Measurements from ENCODE around the gene A4GALT.
"Not testable (repeated sequence)": the region's sequence is repeated elsewhere in the genome, so short reads cannot be mapped to it uniquely, and the experiment has no call there.

A4GALT gene

DNA sequence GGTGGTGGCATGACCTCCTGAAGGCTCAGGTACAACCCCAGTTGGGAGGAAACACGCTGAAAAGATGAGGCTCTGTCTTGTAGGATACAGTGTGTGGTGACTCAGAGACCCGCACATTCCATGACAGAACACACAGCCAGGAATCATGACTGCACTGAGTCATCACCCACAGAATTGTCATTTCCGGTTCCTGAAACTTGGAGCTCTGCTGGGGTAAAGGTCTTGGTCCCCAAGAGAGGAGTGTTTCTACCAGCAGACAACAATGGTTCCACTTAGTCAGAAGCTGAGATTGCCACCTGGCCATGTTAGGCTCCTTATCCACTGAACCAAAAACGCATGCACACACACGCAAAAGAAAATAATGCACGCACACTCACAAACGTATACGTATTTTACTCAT, 40.0 kb downstream of the A4GALT start:
- DNase-seq, result peak in 1 of 2 donors; percentile 37

DNA sequence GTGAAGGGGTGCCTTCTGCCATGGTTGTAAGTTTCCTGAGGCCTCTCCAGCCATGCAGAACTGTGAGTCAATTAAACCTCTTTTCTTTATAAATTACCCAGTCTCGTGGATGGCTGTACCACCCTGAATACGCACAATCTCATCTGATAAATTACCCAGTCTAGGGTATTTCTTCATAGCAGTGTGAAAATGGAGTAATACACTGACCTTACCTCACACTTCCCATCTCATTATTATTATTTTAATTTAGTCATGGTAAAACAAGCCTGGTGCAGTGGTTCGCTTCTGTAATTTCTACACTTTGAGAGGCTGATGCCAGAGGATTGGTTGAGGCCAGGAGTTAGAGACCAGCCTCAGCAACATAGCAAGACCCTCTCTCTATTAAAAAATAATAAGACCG, 41.0 kb downstream of the A4GALT start:
- DNase-seq, result no peak

DNA sequence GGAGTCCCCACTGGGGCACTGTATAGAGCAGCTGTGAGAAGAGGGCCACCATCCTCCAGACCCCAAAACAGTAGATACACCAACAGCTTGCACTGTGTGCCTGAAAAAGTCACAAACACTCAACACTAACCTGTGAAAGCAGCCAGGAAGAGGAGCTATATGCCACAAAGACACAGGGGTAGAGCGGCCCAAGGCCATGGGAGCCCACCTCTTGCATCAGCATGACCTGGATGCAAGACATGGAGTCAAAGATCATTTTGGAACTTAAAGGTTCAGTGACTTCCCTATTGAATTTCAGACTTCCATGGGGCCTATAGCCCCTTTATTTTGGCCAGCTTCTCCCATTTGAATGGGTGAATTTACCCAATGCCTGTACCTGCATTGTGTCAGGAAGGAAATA, 41.8 kb downstream of the A4GALT start:
- DNase-seq, result no peak

DNA sequence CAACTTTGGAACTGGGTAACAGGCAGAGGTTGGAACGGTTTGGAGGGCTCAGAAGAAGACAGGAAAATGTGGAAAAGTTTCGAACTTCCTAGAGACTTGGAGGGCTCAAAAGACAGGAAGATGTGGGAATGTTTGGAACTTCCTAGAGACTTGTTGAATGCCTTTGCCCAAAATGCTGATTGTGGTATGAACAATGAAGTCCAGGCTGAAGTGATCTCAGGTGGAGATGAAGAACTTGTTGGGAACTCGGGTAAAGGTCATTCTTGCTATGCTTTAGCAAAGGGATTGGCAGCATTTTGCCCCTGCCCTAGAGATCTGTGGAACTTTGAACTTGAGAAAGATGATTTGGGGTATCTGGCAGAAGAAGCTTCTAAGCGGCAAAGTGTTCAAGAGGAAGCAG, 42.7 kb downstream of the A4GALT start:
- DNase-seq, result not testable (repeated sequence)

DNA sequence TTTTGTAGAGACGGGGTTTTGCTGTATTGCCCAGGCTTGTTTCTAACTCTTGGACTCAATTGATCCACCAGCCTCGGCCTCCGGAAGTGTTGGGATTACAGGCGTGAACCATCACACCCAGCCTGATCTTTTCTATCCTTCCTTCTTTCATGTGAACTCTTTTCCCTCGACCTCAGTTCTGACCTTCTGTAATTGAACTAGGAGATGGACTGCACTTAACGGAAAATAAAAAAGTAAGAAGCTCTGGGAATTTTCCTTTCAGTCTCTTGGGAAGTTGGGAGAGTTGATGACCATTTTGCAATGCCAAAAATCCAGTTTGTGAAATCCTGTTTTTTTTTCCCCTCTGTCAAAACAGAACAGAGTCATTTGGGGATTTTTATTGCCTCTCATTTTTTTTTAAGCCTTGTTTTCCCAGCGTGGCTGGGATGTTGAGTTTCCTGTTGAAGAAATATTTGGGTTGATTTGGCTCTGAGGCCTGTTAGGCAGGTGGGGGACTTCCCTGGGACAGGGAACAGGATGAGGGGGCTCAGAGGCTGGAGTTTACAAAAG, 44.5 kb downstream of the A4GALT start:
- no peak for DNase-seq

DNA sequence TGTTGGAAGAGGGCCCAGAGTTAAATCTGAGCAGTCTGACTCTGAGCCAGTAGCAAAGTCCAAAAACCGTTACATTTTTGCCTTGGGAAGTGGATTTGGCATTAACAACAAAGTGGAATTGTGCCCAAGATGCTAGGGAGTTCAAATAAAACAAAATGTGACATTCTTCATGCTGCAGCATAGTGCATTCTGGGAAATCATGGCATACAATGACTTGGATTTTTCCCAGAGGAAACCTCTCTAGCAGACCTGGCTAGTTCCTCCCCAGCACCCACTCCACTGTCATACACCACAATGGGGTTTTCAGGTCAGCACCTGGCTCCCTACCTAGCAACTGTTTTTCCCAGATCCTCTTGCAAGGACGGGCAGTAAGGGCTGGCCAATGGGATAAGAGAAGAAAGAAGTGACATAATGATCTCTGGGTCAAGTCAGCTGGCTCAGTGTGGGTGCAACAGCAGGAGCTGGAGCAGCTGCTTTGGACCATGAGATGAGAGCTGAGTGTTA, 46.7 kb downstream of the A4GALT start:
- no peak for DNase-seq

DNA sequence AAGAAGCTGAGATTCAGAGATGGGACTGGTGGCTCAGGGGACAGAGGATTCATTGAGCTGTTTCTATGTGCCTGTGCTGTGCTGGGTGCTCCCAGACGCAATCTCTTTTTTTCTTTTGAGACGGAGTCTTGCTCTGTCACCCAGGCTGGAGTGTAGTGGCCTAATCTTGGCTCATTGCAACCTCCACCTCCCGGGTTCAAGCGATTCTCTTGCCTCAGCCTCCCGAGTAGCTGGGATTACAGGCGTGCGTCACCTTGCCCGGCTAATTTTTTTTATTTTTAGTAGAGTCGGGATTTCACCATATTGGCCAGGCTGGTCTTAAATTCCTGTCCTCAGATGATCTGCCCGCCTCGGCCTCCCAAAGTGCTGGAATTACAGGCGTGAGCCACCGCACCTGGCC, 47.6 kb downstream of the A4GALT start:
- DNase-seq, result not testable (repeated sequence)

DNA sequence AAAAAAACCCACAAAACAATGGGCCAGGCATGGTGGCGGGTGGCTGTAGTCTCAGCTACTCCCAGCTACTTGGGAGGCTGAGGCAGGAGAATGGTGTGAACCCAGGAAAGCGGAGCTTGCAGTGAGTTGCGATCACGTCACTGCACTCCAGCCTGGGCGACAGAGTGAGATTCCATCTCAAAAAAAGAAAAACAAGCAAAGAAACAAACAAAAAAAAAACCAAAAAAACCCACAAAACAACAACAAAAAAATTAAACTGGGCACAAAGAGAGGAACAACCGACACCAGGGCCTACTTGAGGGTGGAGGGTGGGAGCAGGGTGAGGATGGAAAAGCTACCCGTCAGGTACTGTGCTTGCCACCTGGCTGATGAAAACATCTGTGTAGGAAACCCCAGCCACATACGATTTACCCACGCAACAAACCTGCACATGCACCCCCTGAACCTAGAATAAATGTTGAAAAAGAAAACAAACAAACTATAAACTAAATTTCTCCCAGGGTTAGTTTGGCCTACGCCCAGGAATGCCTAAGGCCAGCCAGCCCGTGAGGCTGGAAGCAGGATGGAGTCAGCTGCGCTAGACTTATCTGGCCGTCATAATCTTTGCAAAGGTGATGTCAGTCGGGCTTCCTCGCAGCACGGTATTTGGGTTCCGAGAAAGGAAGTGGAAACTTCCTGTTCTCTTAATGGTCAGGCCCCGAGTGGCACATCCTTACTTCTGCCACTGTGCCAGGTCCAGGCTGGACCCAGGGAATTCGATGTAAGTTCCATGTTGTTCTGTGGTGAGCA, 49.6 kb downstream of the A4GALT start:
- peak; percentile 13 to 15 for DNase-seq

DNA sequence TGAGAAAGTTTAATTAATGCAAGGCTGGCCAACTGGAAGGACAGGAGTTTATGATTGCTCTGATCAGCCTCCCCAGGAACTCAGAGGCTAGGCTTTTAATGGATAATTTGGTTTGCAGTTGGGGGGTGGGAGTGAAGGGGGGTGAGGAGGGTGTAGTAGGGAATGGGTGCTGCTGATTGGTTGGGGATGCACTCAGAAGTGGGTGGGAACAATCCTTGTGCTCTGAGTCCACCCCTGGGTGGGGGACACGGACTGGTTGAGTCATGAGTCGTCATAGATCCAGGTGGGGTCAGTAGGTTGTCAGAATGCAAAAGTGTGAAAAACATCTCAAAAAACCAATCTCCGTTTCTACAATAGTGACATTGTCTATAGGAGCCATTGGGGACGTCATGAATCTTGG, 50.6 kb downstream of the A4GALT start:
- DNase-seq, result no peak

DNA sequence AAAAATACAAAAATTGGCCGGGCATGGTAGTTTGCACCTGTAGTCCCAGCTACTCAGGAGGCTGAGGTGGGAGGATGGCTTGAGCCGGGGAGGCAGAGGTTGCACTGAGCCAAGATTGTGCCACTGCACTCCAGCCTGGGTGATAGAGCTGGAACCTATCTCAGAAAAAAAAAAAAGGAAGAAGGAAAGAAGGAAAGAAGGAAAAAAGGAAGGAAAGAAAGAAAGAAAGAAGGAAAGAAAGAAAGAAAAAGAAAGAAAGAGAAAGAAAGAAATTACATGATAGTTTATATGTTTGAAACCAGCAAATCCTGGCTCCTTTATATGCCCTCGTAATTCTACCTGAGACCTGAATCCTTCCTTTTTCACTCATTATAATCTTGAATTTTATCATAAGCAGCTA, 54.3 kb downstream of the A4GALT start:
- DNase-seq, result not testable (repeated sequence)

DNA sequence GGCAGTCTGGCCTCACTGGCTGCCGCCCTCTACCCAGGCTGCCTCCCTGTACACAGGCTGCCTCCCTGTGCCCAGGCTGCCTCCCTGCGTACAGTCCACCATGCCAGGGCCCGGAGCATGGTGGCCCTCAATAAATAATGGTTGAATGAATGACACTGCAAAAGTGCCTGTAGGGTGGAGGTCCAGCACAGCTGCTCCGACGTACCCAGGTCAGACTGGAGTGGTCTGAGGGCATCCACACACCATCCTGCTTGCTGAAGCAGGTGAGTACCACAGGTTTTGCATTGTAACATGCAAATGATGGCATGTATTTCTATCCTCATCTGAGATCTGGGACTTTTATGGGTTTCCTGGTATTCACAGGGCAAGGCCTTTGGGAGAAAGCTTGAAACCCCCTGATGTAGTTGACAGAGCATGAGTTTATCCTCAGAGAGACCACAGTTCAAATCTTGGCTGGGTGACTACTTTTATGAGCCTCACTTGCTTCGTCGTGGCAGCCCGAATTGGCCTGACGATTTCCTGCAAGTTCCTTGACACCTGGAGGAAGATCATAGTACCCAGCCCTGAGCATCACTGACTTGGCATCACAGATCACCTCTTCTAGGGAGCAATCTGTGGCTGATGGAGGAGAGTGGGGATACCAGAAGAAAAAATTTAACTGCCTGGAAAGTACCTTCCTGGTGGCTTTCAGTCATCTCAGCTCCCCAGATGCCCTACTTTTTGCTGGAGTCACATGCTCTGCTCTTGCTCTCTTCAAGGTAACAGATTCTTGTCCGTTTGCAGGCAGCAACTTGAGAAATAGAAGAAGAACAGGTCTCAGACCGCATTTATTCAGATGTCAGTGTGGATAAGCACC, 55.5 kb downstream of the A4GALT start:
- DNase-seq, result no peak

DNA sequence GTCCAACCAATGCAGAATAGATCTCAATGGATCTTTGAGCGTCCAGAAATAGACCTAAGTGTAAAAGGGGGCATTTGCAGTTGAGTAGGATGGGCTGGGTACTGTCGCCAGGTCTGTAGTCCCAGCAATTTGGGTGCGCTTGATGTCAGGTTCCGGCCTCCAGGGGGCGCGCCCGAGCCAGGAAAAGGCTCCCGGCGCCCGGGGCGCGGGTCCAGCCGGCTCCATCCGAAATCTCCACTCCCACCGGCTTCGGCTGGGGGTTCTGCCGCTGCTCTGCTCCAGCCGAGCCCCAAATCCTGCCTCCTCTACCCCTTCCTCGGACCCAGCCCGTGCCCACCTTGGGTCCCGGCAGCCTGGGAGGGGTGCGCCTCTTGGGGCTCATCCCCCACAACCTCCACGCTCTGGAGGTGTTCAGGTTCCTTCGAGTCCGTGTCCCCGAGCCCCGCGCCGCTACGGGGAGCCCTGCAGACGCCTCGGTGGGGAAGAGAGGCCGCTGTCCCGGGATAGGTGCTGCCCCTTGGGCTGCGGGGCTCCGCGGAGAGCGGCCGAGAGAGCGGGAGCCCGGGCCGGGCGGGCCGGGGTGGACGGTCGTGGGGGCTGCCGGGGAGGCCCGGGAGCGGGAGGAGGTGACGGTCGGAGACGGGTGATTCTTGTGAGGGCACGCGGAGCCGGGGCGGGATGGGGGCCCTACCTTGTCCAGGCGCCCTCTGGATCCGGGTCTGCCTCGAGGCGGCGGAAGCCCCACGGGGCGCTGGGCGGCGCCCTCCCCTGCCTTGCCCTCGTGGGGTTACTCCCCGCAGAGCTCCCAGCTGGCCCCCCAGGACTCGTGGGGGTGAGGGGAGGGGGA, 58.5 kb downstream of the A4GALT start:
- DNase-seq, result peak; percentile 72 to 82

DNA sequence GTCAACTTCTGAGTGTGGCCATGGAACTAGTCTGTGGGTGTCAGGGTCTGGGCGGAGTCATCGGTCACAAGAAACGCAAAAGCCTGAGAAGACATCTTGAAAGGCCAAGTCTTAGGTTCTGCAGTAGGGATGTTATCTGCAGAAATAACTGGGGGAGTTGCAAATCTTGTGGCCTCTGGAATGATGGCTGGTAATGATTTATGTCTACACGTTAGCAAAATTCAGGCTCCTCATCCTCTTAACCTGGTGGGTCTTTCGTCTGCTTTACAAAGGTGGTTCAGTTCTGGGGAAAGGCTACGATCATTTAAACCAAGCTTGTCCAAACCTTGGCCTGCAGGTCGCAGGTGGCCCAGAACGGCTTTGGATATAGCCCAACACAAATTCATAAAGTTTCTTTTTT, 64.1 kb downstream of the A4GALT start:
- no peak for DNase-seq

DNA sequence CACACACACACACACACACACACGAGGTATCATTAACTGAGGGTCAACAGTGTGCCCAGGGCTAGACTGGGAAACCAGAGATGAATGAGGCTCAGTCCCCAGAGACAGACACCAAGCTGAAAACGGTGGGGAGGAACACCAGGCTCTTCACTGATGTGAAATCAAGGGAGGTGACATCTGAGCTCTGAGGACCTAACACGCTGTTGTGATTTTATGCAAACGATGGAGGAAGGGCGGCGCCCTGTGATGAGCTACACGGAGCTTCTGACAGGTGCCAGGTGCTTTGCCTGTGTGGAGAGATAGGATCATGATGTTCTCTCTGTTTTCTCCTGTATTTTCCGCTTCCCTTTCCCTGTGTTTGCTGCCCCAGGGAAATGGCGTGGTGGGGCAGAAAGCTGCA, 65.0 kb downstream of the A4GALT start:
- peak in 1 of 2 donors; percentile 65 for DNase-seq

DNA sequence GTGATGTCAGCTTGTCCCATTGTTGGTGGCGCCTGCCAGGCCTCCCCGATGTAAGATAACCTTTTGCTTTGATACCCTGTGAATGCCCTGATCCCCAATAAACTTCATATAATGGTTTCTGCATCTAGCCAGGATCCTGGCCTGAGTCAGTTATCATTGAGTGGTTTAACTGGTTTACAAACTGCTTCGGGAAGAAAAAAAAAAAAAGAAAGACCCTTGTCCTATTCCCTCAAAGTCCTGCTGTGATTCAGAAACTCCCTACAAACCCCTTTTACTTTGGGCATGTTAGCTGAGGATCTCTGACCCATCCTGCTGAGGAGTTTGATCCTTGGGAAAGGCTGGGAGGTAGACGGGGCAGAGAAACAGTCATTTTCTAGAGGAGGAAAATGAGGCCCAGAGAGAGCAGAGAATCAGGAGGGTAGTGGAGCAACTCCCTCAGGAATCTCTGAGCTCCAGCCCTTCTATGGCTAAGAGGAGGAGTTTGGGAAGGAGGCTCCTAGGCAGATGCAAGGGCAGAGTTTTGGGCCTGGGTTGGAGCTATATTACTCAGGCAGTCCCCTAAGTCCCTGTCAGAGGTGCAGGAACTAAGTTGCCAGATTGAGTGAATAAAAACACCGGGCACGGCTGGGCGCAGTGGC, 66.1 kb downstream of the A4GALT start:
- DNase-seq, result no peak

DNA sequence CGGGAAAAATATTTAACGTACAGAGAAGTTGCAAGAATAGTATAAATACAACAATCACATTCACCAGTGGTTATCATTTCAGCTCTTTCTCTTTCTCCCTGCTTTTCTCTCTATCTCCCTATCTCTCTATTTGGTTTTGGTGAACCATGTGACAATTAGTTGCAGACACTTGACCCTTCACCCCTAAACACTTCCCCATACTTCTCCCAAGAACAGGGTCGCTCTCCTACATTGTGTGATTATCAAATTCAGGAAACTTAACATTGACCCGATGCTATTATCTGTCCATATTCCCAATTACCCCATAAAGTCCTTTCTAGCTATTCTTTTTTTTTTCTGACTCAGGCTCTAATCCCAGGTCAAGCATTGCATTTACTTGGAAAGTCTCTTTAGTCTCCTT, 66.7 kb downstream of the A4GALT start:
- no peak for DNase-seq

DNA sequence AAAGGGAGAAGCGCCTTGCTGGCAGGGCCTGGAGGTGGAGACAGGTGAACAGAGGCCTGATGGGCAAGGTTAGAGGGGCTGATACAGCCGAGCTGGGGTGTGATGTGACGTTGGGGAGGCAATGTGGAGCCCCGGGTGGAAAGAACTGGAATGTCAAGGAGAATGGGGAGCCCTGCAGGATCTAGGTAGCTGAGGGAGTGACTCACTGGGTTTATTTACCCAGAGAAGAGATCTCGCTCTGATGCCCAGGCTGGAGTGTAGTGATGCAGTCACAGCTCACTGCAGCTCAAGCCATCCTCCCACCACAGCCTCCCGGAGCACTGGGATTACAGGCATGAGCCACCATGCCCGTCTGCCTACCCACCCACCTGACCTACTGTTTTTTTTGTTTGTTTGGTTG, 69.5 kb downstream of the A4GALT start:
- no peak for DNase-seq

DNA sequence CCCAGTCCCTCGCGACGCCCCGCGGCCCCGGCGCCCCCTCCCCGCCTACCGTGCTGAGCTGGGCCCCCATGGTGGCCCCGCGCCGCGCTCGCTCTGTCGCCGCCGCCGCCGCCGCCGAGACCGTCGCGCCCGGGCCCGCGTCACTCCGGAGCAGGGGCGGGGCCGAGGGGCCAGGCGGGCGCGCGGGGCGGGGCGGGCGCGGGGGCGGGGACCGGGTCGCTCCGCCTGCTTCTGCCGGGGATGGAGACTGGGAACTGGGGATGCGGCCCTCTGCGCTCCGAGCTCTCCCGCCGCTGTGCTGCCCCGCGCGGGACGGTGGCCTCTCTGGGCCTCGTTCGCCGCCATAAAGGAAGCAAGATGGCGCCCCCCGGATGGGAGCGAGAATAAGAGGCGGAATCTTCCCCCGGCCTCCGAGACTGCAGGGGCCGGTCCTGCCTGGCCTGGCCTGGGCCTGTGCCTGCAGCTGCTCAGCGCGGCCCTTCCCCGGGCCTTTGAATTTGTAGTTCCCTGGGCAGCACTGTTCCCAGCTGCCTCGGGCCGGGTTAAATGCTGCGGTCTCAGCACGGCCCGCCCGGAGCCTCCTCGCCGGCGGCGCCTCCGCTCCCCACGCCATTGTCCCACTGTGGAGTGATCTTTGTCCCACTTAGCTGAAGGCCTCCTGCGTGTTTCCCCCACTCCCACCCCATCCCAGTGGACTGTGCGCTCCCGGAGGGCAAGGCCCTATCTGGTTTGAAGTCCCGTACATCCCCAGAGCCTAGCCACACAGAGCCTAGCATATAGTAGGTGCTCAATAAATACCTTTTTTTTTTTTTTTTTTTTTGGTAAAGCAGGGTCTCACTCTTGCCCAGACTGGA, 71.2 kb downstream of the A4GALT start, which contains the start of gene CYB5R3:
CYB5R3 (minus strand) TSS at position 147 of the 854 bp plus-strand sequence; CDS start at position 70, 77 bp downstream.
- DNase-seq, result peak; percentile 71 to 82

DNA sequence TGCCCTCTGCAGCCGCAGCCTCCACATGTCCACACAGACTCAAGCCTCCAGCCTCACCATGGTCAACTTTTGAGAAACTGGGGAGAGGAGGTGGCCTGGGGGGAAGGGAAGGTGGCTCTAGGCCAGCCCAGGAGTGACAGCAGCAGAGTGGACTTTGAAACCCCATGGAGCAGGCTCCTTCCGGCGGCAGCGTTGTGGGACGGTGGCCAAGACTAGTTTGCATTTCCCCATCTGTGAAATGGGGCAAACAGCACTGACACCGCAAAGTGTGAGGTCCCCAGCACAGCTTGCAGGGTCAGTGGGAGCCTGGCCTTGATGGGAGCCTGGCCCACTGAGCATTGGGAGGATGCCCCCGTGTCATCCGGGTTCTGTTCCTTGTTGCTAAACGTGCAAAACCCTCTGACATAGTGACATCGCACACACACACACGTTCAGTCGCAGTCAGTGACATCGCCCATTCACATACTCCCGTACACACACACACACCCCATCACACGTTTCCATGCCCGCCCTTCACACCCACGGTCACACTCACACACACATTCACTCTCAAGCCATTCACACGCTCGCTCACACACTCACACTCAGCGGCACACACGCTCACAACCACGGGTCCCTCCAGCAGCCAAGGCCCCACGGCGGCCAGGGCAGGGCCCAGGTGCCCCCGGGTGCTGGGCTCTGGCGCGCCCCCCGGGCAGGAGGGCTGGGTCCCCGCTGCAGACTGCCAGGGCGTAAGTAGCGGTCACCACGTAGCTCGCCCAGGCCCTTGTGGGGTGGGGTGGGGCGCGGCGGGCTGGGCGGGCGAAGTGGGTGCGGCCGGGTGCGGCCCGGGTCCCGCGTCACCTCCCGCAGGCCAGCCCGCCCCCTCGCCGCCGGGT, 72.1 kb downstream of the A4GALT start:
- peak in 1 of 2 donors; percentile 39 for DNase-seq

DNA sequence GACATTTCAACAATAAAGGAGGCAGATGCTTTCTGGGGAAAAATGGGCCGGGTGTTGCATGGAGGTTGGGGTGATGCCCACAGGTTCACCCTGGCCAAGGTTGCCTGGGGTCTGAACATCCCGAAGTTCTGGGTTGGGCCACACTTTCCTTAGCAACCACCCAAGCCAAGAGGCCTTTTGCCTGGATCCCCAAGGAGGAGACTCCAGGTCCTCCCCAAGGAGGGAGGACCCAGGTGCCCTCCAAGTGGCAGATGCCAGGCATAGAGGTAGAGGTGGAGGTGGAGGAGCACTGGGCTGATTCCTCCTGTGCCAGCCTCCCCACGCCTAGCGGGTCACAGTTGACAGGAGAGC, 72.7 kb downstream of the A4GALT start:
- DNase-seq, result no peak
